WTC11 (cell line): ENCODE results near the gene SYT9. TPM values are rescaled to one million over a fixed set of nuclear protein-coding genes. Genes with fewer than 3 reads are reported as not detected.

Experiments used
- ATAC-seq: fragments of 200-7000 bp; cut with Tn5 transposase; 2 replicates; pipeline ENCODE4 v1.10.0; 2021; ENCODE audit warnings: mild to moderate bottlenecking, moderate library complexity
- CTCF ChIA-PET: fragments of 300-600 bp; sonication (Branson Sonifier 250); formaldehyde crosslinking; loops from one replicate; lab custom pipeline; 2021; ENCODE audit warnings: antibody characterized with exemption; lab: Charles Lee
- POLR2A ChIA-PET: fragments of 350-600 bp; sonication (Branson Sonifier 250); formaldehyde crosslinking; loops from one replicate; lab custom pipeline; 2021; ENCODE audit warnings: antibody characterized with exemption; lab: Charles Lee
- DNase-seq: peaks from one replicate; pipeline ENCODE4 v3.0.0; 2021; ENCODE audit warnings: low spot score
- H3K27ac Mint-ChIP-seq: 2 replicates; pipeline ENCODE4 v1.8.0; 2021; ENCODE audit warnings: mixed read lengths
- H3K27me3 Mint-ChIP-seq: 2 replicates; pipeline ENCODE4 v1.8.0; 2021; ENCODE audit warnings: low read depth, mild to moderate bottlenecking, moderate library complexity, mixed read lengths
- H3K36me3 Mint-ChIP-seq: 2 replicates; pipeline ENCODE4 v1.8.0; 2021; ENCODE audit warnings: mixed read lengths
- H3K4me1 Mint-ChIP-seq: 2 replicates; pipeline ENCODE4 v1.8.0; 2022; ENCODE audit warnings: mixed read lengths
- H3K4me3 Mint-ChIP-seq: 2 replicates; pipeline ENCODE4 v1.8.0; 2021; ENCODE audit warnings: mild to moderate bottlenecking, moderate library complexity, mixed read lengths
- H3K9me3 Mint-ChIP-seq: 2 replicates; pipeline ENCODE4 v1.8.0; 2021; ENCODE audit warnings: mixed read lengths
- ATF6 ChIP-seq: sonication (generic); formaldehyde crosslinking; IDR thresholded peaks from 2 replicates; pipeline ENCODE4 v1.8.1; 2023; ENCODE audit warnings: mild to moderate bottlenecking, missing genetic modification reagents
- ERG ChIP-seq: fragments of 250-450 bp; sonication (Bioruptor Pico); IDR thresholded peaks from 2 replicates; pipeline ENCODE4 v1.8.0; 2021; ENCODE audit warnings: mild to moderate bottlenecking
- ESRRA ChIP-seq: sonication (generic); formaldehyde crosslinking; IDR thresholded peaks from 2 replicates; pipeline ENCODE4 v1.8.1; 2022; ENCODE audit warnings: mild to moderate bottlenecking, missing genetic modification reagents, borderline replicate concordance
- FOXJ3 ChIP-seq: sonication (generic); formaldehyde crosslinking; IDR thresholded peaks from 2 replicates; pipeline ENCODE4 v1.9.0; 2021; ENCODE audit warnings: missing genetic modification reagents, mild to moderate bottlenecking, borderline replicate concordance
- FOXP1 ChIP-seq: sonication (generic); formaldehyde crosslinking; IDR thresholded peaks from 2 replicates; pipeline ENCODE4 v1.8.0; 2022; ENCODE audit warnings: missing genetic modification reagents, mild to moderate bottlenecking, moderate library complexity, borderline replicate concordance
- JAZF1 ChIP-seq: fragments of 250-450 bp; sonication (Bioruptor Pico); IDR thresholded peaks from 2 replicates; pipeline ENCODE4 v1.9.0; 2021; ENCODE audit warnings: moderate library complexity, mild to moderate bottlenecking, inconsistent platforms
- MAX ChIP-seq: sonication (generic); formaldehyde crosslinking; IDR thresholded peaks from 2 replicates; pipeline ENCODE4 v1.8.0; 2022; ENCODE audit warnings: mild to moderate bottlenecking, missing genetic modification reagents
- MYBL2 ChIP-seq: sonication (generic); formaldehyde crosslinking; IDR thresholded peaks from 2 replicates; pipeline ENCODE4 v1.8.1; 2023; ENCODE audit warnings: mild to moderate bottlenecking, moderate library complexity, missing genetic modification reagents
- NFE2L1 ChIP-seq: sonication (generic); formaldehyde crosslinking; IDR thresholded peaks from 2 replicates; pipeline ENCODE4 v1.8.1; 2023; ENCODE audit warnings: missing genetic modification reagents
- NFYB ChIP-seq: sonication (generic); formaldehyde crosslinking; conservative IDR thresholded peaks from 2 replicates; pipeline ENCODE4 v1.8.0; 2022; ENCODE audit warnings: low read depth, missing genetic modification reagents
- RORB ChIP-seq: fragments of 250-450 bp; sonication (Bioruptor Pico); IDR thresholded peaks from 2 replicates; pipeline ENCODE4 v1.9.0; 2021; ENCODE audit warnings: mild to moderate bottlenecking
- SOX15 ChIP-seq: fragments of 250-450 bp; sonication (Bioruptor Pico); IDR thresholded peaks from 2 replicates; pipeline ENCODE4 v1.9.0; 2021; ENCODE audit warnings: mild to moderate bottlenecking
- ZMAT4 ChIP-seq: fragments of 250-450 bp; sonication (Bioruptor Pico); IDR thresholded peaks from 2 replicates; pipeline ENCODE4 v1.9.0; 2021; ENCODE audit warnings: mild to moderate bottlenecking
- ZNF121 ChIP-seq: sonication (generic); formaldehyde crosslinking; IDR thresholded peaks from 2 replicates; pipeline ENCODE4 v1.8.0; 2023; ENCODE audit warnings: missing genetic modification reagents
- ZNF232 ChIP-seq: sonication (generic); formaldehyde crosslinking; IDR thresholded peaks from 2 replicates; pipeline ENCODE4 v1.8.0; 2022; ENCODE audit warnings: mild to moderate bottlenecking, missing genetic modification reagents
- ZNF317 ChIP-seq: sonication (generic); formaldehyde crosslinking; IDR thresholded peaks from 2 replicates; pipeline ENCODE4 v1.8.1; 2023; ENCODE audit warnings: low read depth, mild to moderate bottlenecking, moderate library complexity, missing genetic modification reagents, borderline replicate concordance
- total RNA-seq: library from RNA; stranded (reverse); gene quantifications from 3 replicates; pipeline ENCODE4 v1.2.3, GENCODE V29; 2021
- TF ChIP-seq, protein P1 (sequence below): sonication (generic); formaldehyde crosslinking; IDR thresholded peaks from 2 replicates; pipeline ENCODE4 v1.8.1; 2023; ENCODE audit warnings: mild to moderate bottlenecking, missing genetic modification reagents, borderline replicate concordance
- TF ChIP-seq, protein P2 (sequence below): sonication (generic); formaldehyde crosslinking; IDR thresholded peaks from 2 replicates; pipeline ENCODE4 v1.8.1; 2022; ENCODE audit warnings: low read depth, missing genetic modification reagents, borderline replicate concordance
- TF ChIP-seq, protein P3 (sequence below): fragments of 250-450 bp; sonication (Bioruptor Pico); IDR thresholded peaks from 2 replicates; pipeline ENCODE4 v1.9.0; 2021; ENCODE audit warnings: mild to moderate bottlenecking

SYT9 gene
- total RNA-seq, 1 experiment from 2014 or later: 1.3 TPM

DNA sequence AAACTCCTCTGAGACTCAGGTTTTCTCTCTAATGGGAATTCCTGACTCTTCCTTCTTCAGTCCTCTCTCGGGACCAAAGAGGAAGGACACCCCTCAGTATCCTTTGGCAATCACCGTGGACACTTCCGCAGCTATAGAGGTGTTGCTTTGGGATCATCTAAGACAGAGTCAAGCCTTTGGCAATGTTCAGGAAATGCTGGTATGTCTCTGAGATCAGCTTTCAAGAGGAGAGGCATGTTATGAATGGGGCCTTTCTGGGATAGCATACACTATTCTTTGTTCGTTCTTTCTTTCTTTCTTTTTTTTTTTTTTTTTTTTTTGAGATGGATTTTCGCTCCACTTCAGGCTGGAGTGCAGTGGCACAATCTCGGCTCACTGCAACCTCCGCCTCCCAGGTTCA lies 219.4 kb downstream of the SYT9 start:
- ChIA-PET POLR2A (no interaction called here), CTCF (interaction anchor here (0.7 kb wide), 1 partner anchor 27 kb away, joined by 4 read pairs; no protein-coding TSS in a partner anchor)
- no peak overlapping the region for H3K27ac Mint-ChIP-seq
- no peak for DNase-seq
- no peak overlapping the region for H3K4me3 Mint-ChIP-seq
- no peaks in the 10 kb centered on the region for H3K4me1 Mint-ChIP-seq
- TF ChIP-seq, protein P1, sequence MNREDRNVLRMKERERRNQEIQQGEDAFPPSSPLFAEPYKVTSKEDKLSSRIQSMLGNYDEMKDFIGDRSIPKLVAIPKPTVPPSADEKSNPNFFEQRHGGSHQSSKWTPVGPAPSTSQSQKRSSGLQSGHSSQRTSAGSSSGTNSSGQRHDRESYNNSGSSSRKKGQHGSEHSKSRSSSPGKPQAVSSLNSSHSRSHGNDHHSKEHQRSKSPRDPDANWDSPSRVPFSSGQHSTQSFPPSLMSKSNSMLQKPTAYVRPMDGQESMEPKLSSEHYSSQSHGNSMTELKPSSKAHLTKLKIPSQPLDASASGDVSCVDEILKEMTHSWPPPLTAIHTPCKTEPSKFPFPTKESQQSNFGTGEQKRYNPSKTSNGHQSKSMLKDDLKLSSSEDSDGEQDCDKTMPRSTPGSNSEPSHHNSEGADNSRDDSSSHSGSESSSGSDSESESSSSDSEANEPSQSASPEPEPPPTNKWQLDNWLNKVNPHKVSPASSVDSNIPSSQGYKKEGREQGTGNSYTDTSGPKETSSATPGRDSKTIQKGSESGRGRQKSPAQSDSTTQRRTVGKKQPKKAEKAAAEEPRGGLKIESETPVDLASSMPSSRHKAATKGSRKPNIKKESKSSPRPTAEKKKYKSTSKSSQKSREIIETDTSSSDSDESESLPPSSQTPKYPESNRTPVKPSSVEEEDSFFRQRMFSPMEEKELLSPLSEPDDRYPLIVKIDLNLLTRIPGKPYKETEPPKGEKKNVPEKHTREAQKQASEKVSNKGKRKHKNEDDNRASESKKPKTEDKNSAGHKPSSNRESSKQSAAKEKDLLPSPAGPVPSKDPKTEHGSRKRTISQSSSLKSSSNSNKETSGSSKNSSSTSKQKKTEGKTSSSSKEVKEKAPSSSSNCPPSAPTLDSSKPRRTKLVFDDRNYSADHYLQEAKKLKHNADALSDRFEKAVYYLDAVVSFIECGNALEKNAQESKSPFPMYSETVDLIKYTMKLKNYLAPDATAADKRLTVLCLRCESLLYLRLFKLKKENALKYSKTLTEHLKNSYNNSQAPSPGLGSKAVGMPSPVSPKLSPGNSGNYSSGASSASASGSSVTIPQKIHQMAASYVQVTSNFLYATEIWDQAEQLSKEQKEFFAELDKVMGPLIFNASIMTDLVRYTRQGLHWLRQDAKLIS (CRISPR knock-in tag): no peak
- TF ChIP-seq ZNF232: no peak
- ATAC-seq: no peak
- H3K27me3 Mint-ChIP-seq: no peaks in the 10 kb centered on the region; the same call in 1 of the 2 replicates
- H3K36me3 Mint-ChIP-seq: no peaks in the 10 kb centered on the region
- H3K9me3 Mint-ChIP-seq: no peaks in the 10 kb centered on the region

GRCh38 chr11:7473717-7474116 lies 222.0 kb downstream of the SYT9 start:
- Mint-ChIP-seq H3K27me3 (no peaks in the 10 kb centered on the region; the same call in 1 of the 2 replicates), H3K27ac (no peak overlapping the region), H3K9me3 (no peaks in the 10 kb centered on the region), H3K4me1 (no peaks in the 10 kb centered on the region), H3K4me3 (no peak overlapping the region), H3K36me3 (no peaks in the 10 kb centered on the region)
- POLR2A ChIA-PET: no interaction called here
- TF ChIP-seq ESRRA (CRISPR knock-in tag) (no peak), NFE2L1 (CRISPR knock-in tag) (no peak), JAZF1 (CRISPR knock-in tag) (no peak), ZNF121 (CRISPR knock-in tag) (no peak), FOXJ3 (no peak), SOX15 (CRISPR knock-in tag) (no peak), MYBL2 (no peak), MAX (CRISPR knock-in tag) (no peak), ZNF317 (no peak), ZMAT4 (CRISPR knock-in tag) (no peak), FOXP1 (no peak)
- TF ChIP-seq, protein P2, sequence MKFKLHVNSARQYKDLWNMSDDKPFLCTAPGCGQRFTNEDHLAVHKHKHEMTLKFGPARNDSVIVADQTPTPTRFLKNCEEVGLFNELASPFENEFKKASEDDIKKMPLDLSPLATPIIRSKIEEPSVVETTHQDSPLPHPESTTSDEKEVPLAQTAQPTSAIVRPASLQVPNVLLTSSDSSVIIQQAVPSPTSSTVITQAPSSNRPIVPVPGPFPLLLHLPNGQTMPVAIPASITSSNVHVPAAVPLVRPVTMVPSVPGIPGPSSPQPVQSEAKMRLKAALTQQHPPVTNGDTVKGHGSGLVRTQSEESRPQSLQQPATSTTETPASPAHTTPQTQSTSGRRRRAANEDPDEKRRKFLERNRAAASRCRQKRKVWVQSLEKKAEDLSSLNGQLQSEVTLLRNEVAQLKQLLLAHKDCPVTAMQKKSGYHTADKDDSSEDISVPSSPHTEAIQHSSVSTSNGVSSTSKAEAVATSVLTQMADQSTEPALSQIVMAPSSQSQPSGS: no peak
- ATAC-seq (no peak), DNase-seq (no peak)
- CTCF ChIA-PET: interaction anchor here (1.1 kb wide), 1 partner anchor 97 kb away, joined by 3 read pairs; no protein-coding TSS in a partner anchor

- Mint-ChIP-seq H3K27ac (no peak overlapping the region), H3K9me3 (no peaks in the 10 kb centered on the region), H3K4me1 (peaks cover 11% of the 10 kb centered on the region), H3K27me3 (no peaks in the 10 kb centered on the region), H3K36me3 (no peaks in the 10 kb centered on the region), H3K4me3 (no peak overlapping the region)
- ATAC-seq (no peak), DNase-seq (no peak)
- POLR2A ChIA-PET: no interaction called here
- CTCF ChIA-PET: interaction anchor here (1.0 to 1.2 kb wide), 2 partner anchors 127 to 783 kb away, joined by 3 read pairs; partner anchors contain the start of gene LMO1
- TF ChIP-seq NFYB (no peak), ERG (CRISPR knock-in tag) (no peak), ZMAT4 (CRISPR knock-in tag) (no peak), ATF6 (CRISPR knock-in tag) (no peak), RORB (no peak)
- TF ChIP-seq, protein P3, sequence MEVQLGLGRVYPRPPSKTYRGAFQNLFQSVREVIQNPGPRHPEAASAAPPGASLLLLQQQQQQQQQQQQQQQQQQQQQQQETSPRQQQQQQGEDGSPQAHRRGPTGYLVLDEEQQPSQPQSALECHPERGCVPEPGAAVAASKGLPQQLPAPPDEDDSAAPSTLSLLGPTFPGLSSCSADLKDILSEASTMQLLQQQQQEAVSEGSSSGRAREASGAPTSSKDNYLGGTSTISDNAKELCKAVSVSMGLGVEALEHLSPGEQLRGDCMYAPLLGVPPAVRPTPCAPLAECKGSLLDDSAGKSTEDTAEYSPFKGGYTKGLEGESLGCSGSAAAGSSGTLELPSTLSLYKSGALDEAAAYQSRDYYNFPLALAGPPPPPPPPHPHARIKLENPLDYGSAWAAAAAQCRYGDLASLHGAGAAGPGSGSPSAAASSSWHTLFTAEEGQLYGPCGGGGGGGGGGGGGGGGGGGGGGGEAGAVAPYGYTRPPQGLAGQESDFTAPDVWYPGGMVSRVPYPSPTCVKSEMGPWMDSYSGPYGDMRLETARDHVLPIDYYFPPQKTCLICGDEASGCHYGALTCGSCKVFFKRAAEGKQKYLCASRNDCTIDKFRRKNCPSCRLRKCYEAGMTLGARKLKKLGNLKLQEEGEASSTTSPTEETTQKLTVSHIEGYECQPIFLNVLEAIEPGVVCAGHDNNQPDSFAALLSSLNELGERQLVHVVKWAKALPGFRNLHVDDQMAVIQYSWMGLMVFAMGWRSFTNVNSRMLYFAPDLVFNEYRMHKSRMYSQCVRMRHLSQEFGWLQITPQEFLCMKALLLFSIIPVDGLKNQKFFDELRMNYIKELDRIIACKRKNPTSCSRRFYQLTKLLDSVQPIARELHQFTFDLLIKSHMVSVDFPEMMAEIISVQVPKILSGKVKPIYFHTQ: no peak
These were observed 228.4 kb downstream of the SYT9 start for GRCh38 chr11:7480113-7480512.
